H1 (cell line): ENCODE results near the gene CUEDC1.

Experiments
- CEBPB ChIP-seq: IDR thresholded peaks from 2 replicates; pipeline ENCODE4 v1.6.1; 2012; ENCODE audit warnings: low read depth, low read length
- CTCF ChIP-seq, 3 experiments: IDR thresholded peaks; 1 replicate in 2 of 3; 2 replicates in 1 of 3; pipeline versions ENCODE4 v1.5.1 to v1.6.1; 2011; ENCODE audit warnings: low read length in 3 of 3, mild to moderate bottlenecking in 3 of 3, inconsistent platforms in 2 of 3, low read depth in 1 of 3, moderate library complexity in 1 of 3; ENCODE audit not compliant: insufficient read depth in 1 of 3; ENCODE audit errors: control extremely low read depth in 1 of 3
- EP300 ChIP-seq, 2 experiments: IDR thresholded peaks; 1 replicate in 1 of 2; 2 replicates in 1 of 2; pipeline ENCODE4 v1.6.1; 2011 to 2012; ENCODE audit warnings: low read depth in 2 of 2, low read length in 2 of 2, mild to moderate bottlenecking in 2 of 2, borderline replicate concordance in 1 of 2, inconsistent platforms in 1 of 2, moderate library complexity in 1 of 2
- EZH2 ChIP-seq: fragments of 200-600 bp; sonication (generic); IDR thresholded peaks from 2 replicates; pipeline ENCODE4 v1.7.1; 2012; ENCODE audit warnings: low read depth, mild to moderate bottlenecking, moderate library complexity, low read length, inconsistent platforms; ENCODE audit not compliant: severe bottlenecking
- FOSL1 ChIP-seq: IDR thresholded peaks from 2 replicates; pipeline ENCODE4 v1.6.1; 2011; ENCODE audit warnings: mild to moderate bottlenecking, low read depth, low read length, moderate library complexity; ENCODE audit not compliant: insufficient read depth
- JUND ChIP-seq: IDR thresholded peaks from 2 replicates; pipeline ENCODE4 v1.6.1; 2011; ENCODE audit warnings: mild to moderate bottlenecking, improper control_type of control experiment, low read length
- NRF1 ChIP-seq: IDR thresholded peaks from 2 replicates; pipeline ENCODE4 v1.6.1; 2011; ENCODE audit warnings: mild to moderate bottlenecking, low read depth, low read length, improper control_type of control experiment
- POLR2A ChIP-seq, 2 experiments: IDR thresholded peaks; 1 replicate in 1 of 2; 2 replicates in 1 of 2; pipeline ENCODE4 v1.6.1; 2011; ENCODE audit warnings: low read depth in 2 of 2, low read length in 2 of 2, mild to moderate bottlenecking in 2 of 2; ENCODE audit errors: control extremely low read depth in 1 of 2
- POLR2AphosphoS5 ChIP-seq: IDR thresholded peaks from 2 replicates; pipeline ENCODE4 v1.6.1; 2011; ENCODE audit warnings: low read depth, low read length
- RAD21 ChIP-seq, 2 experiments: IDR thresholded peaks in 1 of 2; conservative IDR thresholded peaks in 1 of 2; 2 replicates each; pipeline ENCODE4 v1.6.1; 2011; ENCODE audit warnings: low read depth in 2 of 2, low read length in 2 of 2, improper control_type of control experiment in 1 of 2, inconsistent platforms in 1 of 2, mild to moderate bottlenecking in 1 of 2, moderate library complexity in 1 of 2
- RBBP5 ChIP-seq: IDR thresholded peaks from 2 replicates; pipeline ENCODE4 v1.7.1; 2012; ENCODE audit warnings: low read depth, mild to moderate bottlenecking, inconsistent platforms, low read length, moderate library complexity, borderline replicate concordance
- RXRA ChIP-seq: IDR thresholded peaks from 2 replicates; pipeline ENCODE4 v1.6.1; 2011; ENCODE audit warnings: low read depth, mild to moderate bottlenecking, low read length, moderate library complexity; ENCODE audit not compliant: insufficient read depth
- TAF1 ChIP-seq: IDR thresholded peaks from 2 replicates; pipeline ENCODE4 v1.6.1; 2011; ENCODE audit warnings: mild to moderate bottlenecking, low read depth, low read length
- TBP ChIP-seq: IDR thresholded peaks from 2 replicates; pipeline ENCODE4 v1.6.1; 2011; ENCODE audit warnings: low read depth, low read length, improper control_type of control experiment

- no peak for TF ChIP-seq EZH2
- TF ChIP-seq RAD21 (IDR thresholded peaks at IDR 0.05 in 1 of 2, conservative IDR thresholded peaks at IDR 0.05 in 1 of 2; ENCODE audit: low read depth in 2 of 2, low read length in 2 of 2), result no peak
- TF ChIP-seq RBBP5, result no peak
- no peak for TF ChIP-seq TAF1
- TF ChIP-seq EP300 (IDR thresholded peaks at IDR 0.05; ENCODE audit: borderline replicate concordance in 1 of 2, low read depth in 2 of 2, low read length in 2 of 2), result no peak
- no peak for TF ChIP-seq POLR2A (IDR thresholded peaks at IDR 0.05; ENCODE audit: control extremely low read depth in 1 of 2, low read depth in 2 of 2, low read length in 2 of 2)
- no peak for TF ChIP-seq CTCF (IDR thresholded peaks at IDR 0.05; ENCODE audit: control extremely low read depth in 1 of 3, insufficient read depth in 1 of 3, low read depth in 1 of 3, low read length in 3 of 3)
- no peak for TF ChIP-seq TBP
- TF ChIP-seq NRF1, result no peak
- TF ChIP-seq JUND, result no peak
- TF ChIP-seq CEBPB, result no peak
- TF ChIP-seq RXRA, result no peak
- TF ChIP-seq POLR2AphosphoS5, result no peak
- TF ChIP-seq FOSL1, result no peak
Measured at GRCh38 chr17:57856792-57857620, 98.2 kb downstream of the CUEDC1 start.
